HEK293 (cell line): ENCODE measurements around the gene PCSK5.

Experiments
- SP2 ChIP-seq: fragments of 450-650 bp; formaldehyde crosslinking; IDR thresholded peaks from 2 replicates; pipeline ENCODE4 v1.5.1; 2016; ENCODE audit warnings: missing biosample characterization, missing genetic modification characterization
- YY1 ChIP-seq: fragments of 450-650 bp; formaldehyde crosslinking; IDR thresholded peaks from 2 replicates; pipeline ENCODE4 v1.5.1; 2018; ENCODE audit warnings: missing biosample characterization, missing genetic modification characterization
- ZNF221 ChIP-seq: fragments of 450-650 bp; formaldehyde crosslinking; IDR thresholded peaks from 2 replicates; pipeline ENCODE4 v1.5.1; 2017; ENCODE audit warnings: missing biosample characterization, missing genetic modification characterization, borderline replicate concordance
- ZNF302 ChIP-seq: fragments of 450-650 bp; formaldehyde crosslinking; IDR thresholded peaks from 2 replicates; pipeline ENCODE4 v1.5.1; 2016; ENCODE audit warnings: missing biosample characterization, missing genetic modification characterization, low read depth
- ZNF311 ChIP-seq: fragments of 450-650 bp; formaldehyde crosslinking; IDR thresholded peaks from 2 replicates; pipeline ENCODE4 v1.5.1; 2017; ENCODE audit warnings: missing biosample characterization, missing genetic modification characterization, borderline replicate concordance
- ZNF530 ChIP-seq: fragments of 450-650 bp; formaldehyde crosslinking; IDR thresholded peaks from 2 replicates; pipeline ENCODE4 v1.5.1; 2016; ENCODE audit warnings: low read depth, missing biosample characterization, missing genetic modification characterization
- ZNF544 ChIP-seq: fragments of 450-650 bp; formaldehyde crosslinking; IDR thresholded peaks from 2 replicates; pipeline ENCODE4 v1.5.0; 2017; ENCODE audit warnings: missing biosample characterization, missing genetic modification characterization
- TF ChIP-seq, protein P1 (sequence below): fragments of 450-650 bp; formaldehyde crosslinking; IDR thresholded peaks from 2 replicates; pipeline ENCODE4 v1.5.1; 2016; ENCODE audit warnings: missing biosample characterization, missing genetic modification characterization, low read depth
- TF ChIP-seq, protein P2 (sequence below): fragments of 450-650 bp; formaldehyde crosslinking; IDR thresholded peaks from 2 replicates; pipeline ENCODE4 v1.5.1; 2017; ENCODE audit warnings: missing biosample characterization, missing genetic modification characterization
- TF ChIP-seq, protein P3 (sequence below): fragments of 450-650 bp; formaldehyde crosslinking; IDR thresholded peaks from 2 replicates; pipeline ENCODE4 v1.5.1; 2016; ENCODE audit warnings: missing biosample characterization, missing genetic modification characterization

DNA sequence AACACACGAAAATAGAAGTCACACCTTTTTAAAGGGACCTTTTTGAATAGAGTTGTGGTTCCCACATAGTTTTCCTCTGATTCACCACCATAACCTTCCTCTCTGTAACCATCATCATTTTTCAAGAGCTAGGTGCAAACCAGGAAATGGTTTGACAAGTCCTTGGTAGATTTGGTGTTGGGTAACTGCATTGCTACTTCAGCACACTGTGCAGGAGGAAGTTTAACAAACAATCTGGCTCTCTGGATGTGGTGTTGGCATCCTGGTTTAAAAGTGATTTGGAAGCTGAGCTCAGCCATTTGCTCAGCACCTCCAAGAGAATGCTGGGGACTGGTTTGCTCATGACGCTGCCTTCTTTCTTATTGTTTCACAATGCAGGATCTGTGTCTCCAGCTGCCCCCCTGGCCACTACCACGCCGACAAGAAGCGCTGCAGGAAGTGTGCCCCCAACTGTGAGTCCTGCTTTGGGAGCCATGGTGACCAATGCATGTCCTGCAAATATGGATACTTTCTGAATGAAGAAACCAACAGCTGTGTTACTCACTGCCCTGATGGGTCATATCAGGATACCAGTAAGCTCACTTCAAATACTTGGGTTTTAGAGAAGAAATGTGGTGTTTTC, 290.7 kb downstream of the PCSK5 start:
- TF ChIP-seq ZNF221 = no peak
- no peak for TF ChIP-seq ZNF302
- TF ChIP-seq, protein P1, sequence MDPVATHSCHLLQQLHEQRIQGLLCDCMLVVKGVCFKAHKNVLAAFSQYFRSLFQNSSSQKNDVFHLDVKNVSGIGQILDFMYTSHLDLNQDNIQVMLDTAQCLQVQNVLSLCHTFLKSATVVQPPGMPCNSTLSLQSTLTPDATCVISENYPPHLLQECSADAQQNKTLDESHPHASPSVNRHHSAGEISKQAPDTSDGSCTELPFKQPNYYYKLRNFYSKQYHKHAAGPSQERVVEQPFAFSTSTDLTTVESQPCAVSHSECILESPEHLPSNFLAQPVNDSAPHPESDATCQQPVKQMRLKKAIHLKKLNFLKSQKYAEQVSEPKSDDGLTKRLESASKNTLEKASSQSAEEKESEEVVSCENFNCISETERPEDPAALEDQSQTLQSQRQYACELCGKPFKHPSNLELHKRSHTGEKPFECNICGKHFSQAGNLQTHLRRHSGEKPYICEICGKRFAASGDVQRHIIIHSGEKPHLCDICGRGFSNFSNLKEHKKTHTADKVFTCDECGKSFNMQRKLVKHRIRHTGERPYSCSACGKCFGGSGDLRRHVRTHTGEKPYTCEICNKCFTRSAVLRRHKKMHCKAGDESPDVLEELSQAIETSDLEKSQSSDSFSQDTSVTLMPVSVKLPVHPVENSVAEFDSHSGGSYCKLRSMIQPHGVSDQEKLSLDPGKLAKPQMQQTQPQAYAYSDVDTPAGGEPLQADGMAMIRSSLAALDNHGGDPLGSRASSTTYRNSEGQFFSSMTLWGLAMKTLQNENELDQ = no peak
- TF ChIP-seq, protein P2, sequence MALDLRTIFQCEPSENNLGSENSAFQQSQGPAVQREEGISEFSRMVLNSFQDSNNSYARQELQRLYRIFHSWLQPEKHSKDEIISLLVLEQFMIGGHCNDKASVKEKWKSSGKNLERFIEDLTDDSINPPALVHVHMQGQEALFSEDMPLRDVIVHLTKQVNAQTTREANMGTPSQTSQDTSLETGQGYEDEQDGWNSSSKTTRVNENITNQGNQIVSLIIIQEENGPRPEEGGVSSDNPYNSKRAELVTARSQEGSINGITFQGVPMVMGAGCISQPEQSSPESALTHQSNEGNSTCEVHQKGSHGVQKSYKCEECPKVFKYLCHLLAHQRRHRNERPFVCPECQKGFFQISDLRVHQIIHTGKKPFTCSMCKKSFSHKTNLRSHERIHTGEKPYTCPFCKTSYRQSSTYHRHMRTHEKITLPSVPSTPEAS = no peak
- TF ChIP-seq, protein P3, sequence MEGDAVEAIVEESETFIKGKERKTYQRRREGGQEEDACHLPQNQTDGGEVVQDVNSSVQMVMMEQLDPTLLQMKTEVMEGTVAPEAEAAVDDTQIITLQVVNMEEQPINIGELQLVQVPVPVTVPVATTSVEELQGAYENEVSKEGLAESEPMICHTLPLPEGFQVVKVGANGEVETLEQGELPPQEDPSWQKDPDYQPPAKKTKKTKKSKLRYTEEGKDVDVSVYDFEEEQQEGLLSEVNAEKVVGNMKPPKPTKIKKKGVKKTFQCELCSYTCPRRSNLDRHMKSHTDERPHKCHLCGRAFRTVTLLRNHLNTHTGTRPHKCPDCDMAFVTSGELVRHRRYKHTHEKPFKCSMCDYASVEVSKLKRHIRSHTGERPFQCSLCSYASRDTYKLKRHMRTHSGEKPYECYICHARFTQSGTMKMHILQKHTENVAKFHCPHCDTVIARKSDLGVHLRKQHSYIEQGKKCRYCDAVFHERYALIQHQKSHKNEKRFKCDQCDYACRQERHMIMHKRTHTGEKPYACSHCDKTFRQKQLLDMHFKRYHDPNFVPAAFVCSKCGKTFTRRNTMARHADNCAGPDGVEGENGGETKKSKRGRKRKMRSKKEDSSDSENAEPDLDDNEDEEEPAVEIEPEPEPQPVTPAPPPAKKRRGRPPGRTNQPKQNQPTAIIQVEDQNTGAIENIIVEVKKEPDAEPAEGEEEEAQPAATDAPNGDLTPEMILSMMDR (tag by site-specific recombination) = no peak
- TF ChIP-seq YY1 (tag by site-specific recombination) = no peak
- TF ChIP-seq ZNF311 = no peak
- no peak for TF ChIP-seq ZNF530 (tag by site-specific recombination)
- TF ChIP-seq SP2 (tag by site-specific recombination) = no peak
- no peak for TF ChIP-seq ZNF544 (tag by site-specific recombination)
